ACC112 (cell line): Measurements from ENCODE around the gene GRB10.
"Not testable (repeated sequence)": the region's sequence is repeated elsewhere in the genome, so short reads cannot be mapped to it uniquely, and the experiment has no call there.

ENCODE experiments used
- H2AFZ ChIP-seq: fragments of 200-600 bp; sonication (generic); one replicate; pipeline ENCODE4 v1.6.0; 2017; ENCODE audit warnings: antibody characterized with exemption, low read length; ENCODE audit not compliant: unreplicated experiment
- H3K27ac ChIP-seq: fragments of 200-600 bp; sonication (generic); 2 replicates; pipeline ENCODE4 v1.5.1; 2014; ENCODE audit warnings: low read depth, mild to moderate bottlenecking, antibody characterized with exemption, low read length, moderate library complexity
- H3K27me3 ChIP-seq: fragments of 200-600 bp; sonication (generic); 2 replicates; pipeline ENCODE4 v1.6.1; 2014; ENCODE audit warnings: mild to moderate bottlenecking, antibody characterized with exemption, low read length, moderate library complexity, mixed read lengths; ENCODE audit not compliant: insufficient read depth
- H3K36me3 ChIP-seq: fragments of 200-600 bp; sonication (generic); 2 replicates; pipeline ENCODE4 v1.6.1; 2016; ENCODE audit warnings: mild to moderate bottlenecking, antibody characterized with exemption, low read length, moderate library complexity, mixed read lengths; ENCODE audit not compliant: insufficient read depth
- H3K4me1 ChIP-seq: fragments of 200-600 bp; sonication (generic); one replicate; pipeline ENCODE4 v1.6.1; 2016; ENCODE audit warnings: low read length, mixed read lengths; ENCODE audit not compliant: insufficient read depth, unreplicated experiment, control insufficient read depth
- H3K4me3 ChIP-seq: fragments of 200-600 bp; sonication (generic); 2 replicates; pipeline ENCODE4 v1.5.1; 2014; ENCODE audit warnings: mild to moderate bottlenecking, low read depth, low read length
- H3K79me2 ChIP-seq: fragments of 200-600 bp; sonication (generic); one replicate; pipeline ENCODE4 v1.6.0; 2016; ENCODE audit warnings: low read length; ENCODE audit not compliant: control insufficient read depth, unreplicated experiment, insufficient read depth

GRB10 gene

DNA sequence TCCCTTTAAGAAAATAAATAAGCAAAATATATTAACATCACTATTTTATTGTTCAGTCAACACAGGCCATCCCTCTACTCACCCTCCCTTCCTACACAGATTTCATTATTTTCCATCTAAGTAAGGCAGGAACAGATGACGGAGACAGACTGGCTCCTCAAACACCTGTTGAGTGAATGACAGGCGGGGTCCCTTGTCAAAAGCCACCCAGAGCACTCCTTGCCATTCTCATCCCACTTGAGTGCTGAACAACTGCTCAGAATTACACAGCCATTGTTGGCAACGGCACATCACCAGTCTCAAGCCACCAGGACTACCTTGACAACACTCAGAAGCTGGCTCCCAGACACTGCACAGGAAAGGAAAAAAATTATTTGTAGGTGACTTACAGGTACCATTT is 3.3 kb downstream of the GRB10 start:
- no peak overlapping the region for H3K27ac ChIP-seq
- H3K27me3 ChIP-seq = no peaks in the 10 kb centered on the region
- H3K4me3 ChIP-seq = no peak overlapping the region
- peaks cover 91% of the 10 kb centered on the region for H3K79me2 ChIP-seq
- H3K4me1 ChIP-seq = no peaks in the 10 kb centered on the region
- peaks cover 6% of the 10 kb centered on the region; the same call in 1 of the 2 replicates for H3K36me3 ChIP-seq
- H2AFZ ChIP-seq = no peak overlapping the region

DNA sequence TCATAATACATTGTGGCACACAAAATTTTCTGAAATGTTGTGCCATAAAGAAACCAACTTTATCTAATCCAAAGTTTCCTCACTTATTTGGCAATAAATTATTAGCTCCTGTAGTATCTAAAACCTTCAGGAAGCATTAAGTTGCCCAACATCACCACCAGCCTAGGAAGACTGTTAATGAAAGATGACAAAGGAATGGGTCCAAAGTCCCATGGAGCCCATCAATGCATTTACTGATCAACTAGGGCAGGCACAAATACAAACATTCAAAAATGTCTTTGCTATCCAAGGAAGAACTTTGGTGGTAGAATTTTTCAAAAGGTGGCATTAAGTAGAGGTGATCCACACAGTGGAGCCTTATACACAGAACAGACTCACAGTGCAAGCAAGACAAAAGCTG is 4.5 kb downstream of the GRB10 start:
- Histone ChIP-seq H3K27ac (no peak overlapping the region), H3K79me2 (peaks cover 86% of the 10 kb centered on the region), H2AFZ (no peak overlapping the region)

DNA sequence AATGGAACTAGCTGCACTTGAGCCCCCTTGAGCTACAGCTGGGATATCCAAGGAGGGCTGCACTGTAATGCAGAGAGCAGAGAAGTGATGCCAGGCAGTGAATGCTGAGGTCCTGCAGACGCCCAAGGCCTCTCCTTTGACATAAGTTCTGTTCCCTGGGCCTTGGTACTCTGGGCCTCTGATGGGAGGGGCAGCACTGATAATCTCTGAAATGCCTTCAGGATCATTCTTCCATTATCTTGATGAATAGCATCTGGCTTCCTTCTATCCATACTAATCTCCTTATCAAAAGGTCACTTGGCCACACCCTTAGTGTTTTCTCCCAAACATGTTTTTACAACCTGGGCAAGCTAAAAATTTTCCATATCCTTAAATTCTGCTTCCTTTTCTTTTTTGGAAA is 6.9 kb downstream of the GRB10 start:
- H2AFZ ChIP-seq = no peak overlapping the region
- no peaks in the 10 kb centered on the region for H3K27me3 ChIP-seq
- peaks cover 6% of the 10 kb centered on the region; the same call in 1 of the 2 replicates for H3K36me3 ChIP-seq
- H3K27ac ChIP-seq = no peak overlapping the region
- no peaks in the 10 kb centered on the region for H3K4me1 ChIP-seq
- peaks cover 86% of the 10 kb centered on the region for H3K79me2 ChIP-seq
- no peak overlapping the region for H3K4me3 ChIP-seq

More for the DNA sequence above, 4.5 kb downstream of the GRB10 start:
- Histone ChIP-seq H3K27me3 (no peaks in the 10 kb centered on the region), H3K4me3 (no peak overlapping the region), H3K36me3 (peaks cover 6% of the 10 kb centered on the region; the same call in 1 of the 2 replicates), H3K4me1 (no peaks in the 10 kb centered on the region)

DNA sequence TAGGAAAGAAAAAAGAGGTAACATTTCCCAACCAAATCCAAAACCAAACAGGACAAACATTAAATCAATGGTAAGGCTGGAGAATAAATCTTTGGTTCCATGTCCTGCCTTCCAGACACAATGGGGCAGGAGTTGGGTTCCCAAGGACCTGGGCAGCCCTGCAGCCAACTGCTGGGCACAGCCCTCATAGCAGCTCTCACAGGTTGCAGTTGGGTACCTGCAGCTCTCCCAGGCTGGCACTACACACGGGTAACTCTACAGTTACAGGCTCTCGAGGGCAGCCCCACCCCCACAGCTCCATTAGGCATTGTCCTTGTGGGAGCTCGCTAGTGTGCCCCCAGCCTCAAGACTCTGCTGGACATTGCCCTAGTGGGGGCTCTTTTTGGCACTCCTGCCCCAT is 7.5 kb downstream of the GRB10 start:
- Histone ChIP-seq H2AFZ (no peak overlapping the region), H3K27ac (no peak overlapping the region), H3K27me3 (no peaks in the 10 kb centered on the region), H3K4me3 (no peak overlapping the region), H3K36me3 (peaks cover 6% of the 10 kb centered on the region; the same call in 1 of the 2 replicates), H3K79me2 (peaks cover 83% of the 10 kb centered on the region), H3K4me1 (no peaks in the 10 kb centered on the region)

DNA sequence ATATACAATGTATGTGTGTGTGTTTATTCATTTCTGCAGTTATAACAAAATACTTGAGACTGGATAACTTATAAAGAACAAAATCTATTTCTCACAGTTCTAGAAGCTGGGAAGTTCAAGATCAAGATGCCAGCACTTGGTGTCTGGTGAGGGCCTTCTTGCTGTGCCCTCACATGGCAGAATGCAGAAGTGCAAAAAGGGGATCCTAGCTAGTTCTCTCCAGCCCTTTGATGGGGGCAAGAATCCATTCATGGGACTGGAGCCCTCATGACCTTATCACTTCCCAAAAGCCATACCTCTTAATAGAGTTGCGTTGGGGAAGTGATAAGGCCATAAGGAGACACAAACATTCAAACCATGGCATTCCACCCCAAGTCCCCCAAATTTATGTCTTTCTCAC is 8.4 kb downstream of the GRB10 start:
- no peaks in the 10 kb centered on the region for H3K4me1 ChIP-seq
- peaks cover 9% of the 10 kb centered on the region; the same call in 1 of the 2 replicates for H3K36me3 ChIP-seq
- peaks cover 83% of the 10 kb centered on the region for H3K79me2 ChIP-seq
- H2AFZ ChIP-seq = no peak overlapping the region
- no peak overlapping the region for H3K27ac ChIP-seq
- no peak overlapping the region for H3K4me3 ChIP-seq
- H3K27me3 ChIP-seq = no peaks in the 10 kb centered on the region

DNA sequence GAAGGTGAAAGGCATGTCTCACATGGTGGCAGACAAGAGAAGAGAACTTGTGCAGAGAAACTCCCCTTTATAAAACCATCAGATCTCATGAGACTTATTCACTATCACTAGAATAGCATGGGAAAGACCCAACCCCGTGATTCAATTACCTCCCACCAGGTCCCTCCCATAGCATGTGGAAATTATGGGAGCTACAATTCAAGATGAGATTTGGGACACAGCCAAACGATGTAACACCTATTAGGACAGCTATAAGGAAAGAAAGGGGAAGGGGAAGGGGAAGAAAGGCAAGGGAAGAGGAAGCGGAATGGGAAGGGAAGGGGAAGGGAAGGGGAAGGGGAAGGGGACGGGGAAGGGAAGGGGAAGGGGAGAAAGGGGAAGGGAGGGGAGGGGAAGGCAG is 9.6 kb downstream of the GRB10 start:
- H3K4me1 ChIP-seq, H3K27me3 ChIP-seq, H2AFZ ChIP-seq, H3K36me3 ChIP-seq, H3K4me3 ChIP-seq, H3K27ac ChIP-seq: not testable (repeated sequence)
- peaks cover 85% of the 10 kb centered on the region for H3K79me2 ChIP-seq

DNA sequence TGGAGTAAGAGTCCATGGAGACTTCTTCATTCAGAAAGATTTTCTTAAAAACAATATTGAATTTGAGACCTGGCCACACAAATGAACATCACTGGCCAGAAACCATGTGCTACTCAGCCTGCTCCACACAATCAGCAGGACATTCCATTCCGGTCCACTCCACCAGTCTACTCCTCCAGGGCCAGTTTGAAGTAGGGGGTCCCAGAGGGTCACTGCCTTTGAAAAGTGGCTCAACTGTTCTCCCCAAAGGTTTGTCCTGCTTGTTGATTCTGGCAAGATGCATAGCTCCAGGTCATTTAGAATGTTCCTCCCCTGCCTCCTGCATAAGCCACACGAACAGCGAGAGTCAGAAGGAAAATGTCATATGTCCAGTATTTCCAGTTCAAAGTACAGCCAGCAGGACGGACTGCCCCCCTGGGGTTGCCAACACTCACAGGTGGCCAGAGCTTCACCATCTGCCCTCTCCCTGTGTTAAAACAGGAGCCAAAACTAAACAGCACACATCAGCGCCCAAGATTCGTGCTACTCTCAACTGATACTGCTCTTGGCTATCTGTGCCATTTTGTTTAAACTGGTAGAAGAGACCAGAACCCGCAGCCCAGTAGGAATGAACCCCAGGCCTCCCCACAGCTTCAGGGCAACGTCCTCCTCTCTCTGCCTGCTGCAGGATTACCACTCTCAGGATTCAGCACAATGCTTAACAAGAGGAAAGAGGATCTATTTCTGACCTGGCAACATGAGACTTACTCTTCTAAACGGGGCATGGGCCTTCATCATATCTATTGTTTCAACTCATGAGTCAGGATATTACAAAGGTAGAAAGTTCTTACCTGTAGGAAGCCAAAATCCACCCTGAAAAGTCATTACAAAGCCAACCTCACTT is 11.3 kb downstream of the GRB10 start:
- Histone ChIP-seq H3K4me3 (no peak overlapping the region), H3K79me2 (peaks cover 88% of the 10 kb centered on the region), H3K4me1 (no peaks in the 10 kb centered on the region)

DNA sequence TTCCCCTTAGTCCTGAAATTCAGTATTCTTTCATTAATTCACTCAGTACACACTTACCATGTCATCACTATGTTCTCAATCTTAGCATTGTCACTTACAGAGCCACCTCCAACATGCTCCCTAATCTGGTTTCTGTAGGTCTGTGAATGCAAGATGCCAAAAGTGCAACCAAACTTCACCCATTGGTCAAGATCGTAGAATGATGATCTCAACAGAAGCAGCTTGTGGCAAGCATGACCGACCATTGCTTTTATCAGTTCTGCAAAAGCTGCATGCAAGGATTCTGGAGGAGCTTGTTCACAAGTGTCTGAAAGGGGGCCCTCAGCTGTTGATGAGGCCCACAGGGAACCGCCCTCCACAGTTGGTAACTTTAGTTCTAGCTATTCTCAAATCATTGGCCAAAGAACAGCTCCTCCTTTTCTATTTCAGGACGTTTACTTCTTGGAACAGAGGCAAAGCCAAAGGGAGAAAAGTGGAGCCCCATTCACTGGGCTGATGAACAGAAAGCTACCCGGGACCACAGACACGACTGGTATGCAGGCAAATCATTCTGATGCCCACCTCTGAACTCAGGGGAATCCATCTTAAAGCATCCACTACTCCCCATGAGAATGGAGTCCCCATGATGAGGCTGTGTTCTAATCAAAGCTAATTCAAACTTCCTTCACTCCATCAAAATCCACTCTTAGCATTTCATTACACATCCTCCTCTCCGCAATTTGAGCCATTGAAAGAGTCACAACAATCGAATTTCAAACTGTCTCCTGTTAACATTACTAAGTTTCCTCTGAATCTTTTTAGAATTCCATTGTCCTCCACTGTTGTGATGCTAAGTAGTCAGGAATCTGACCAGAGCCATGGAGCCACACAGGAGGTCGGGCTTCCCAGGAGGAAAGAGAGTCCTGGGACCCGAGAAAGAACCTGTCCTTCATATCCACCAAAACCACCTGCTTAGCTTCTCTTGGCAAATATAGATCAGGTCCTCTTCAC is 13.9 kb downstream of the GRB10 start:
- no peaks in the 10 kb centered on the region for H3K4me1 ChIP-seq
- no peaks in the 10 kb centered on the region for H3K27me3 ChIP-seq
- no peak overlapping the region for H2AFZ ChIP-seq
- H3K79me2 ChIP-seq = peaks cover 88% of the 10 kb centered on the region
- no peak overlapping the region for H3K27ac ChIP-seq
- no peak overlapping the region for H3K4me3 ChIP-seq
- H3K36me3 ChIP-seq = peaks cover 4% of the 10 kb centered on the region; the same call in 1 of the 2 replicates

More for the DNA sequence above, 11.3 kb downstream of the GRB10 start:
- Histone ChIP-seq H3K27me3 (no peaks in the 10 kb centered on the region), H2AFZ (no peak overlapping the region), H3K27ac (no peak overlapping the region), H3K36me3 (peaks cover 4% of the 10 kb centered on the region; the same call in 1 of the 2 replicates)

DNA sequence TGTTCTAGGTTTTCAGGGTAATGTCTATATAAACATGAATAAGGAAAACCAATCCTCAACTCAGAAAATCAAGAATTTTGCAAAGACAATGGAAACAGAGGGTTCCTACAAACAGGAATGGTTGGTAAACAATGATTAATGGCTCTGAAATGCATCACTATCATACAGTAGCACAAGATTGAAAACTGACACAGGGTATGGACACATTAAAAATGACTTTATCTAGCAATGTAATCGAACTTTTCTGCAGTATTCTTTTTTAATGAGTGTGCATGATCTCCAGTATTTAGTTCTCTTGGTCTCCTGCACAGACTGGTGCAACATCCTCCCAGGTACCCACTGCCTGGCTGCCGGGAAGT is 15.9 kb downstream of the GRB10 start:
- H3K79me2 ChIP-seq = peaks cover 91% of the 10 kb centered on the region
- no peaks in the 10 kb centered on the region for H3K27me3 ChIP-seq
- H3K27ac ChIP-seq = no peak overlapping the region
- peaks cover 4% of the 10 kb centered on the region; the same call in 1 of the 2 replicates for H3K36me3 ChIP-seq
- H3K4me1 ChIP-seq = no peaks in the 10 kb centered on the region
- no peak overlapping the region for H2AFZ ChIP-seq
- no peak overlapping the region for H3K4me3 ChIP-seq

DNA sequence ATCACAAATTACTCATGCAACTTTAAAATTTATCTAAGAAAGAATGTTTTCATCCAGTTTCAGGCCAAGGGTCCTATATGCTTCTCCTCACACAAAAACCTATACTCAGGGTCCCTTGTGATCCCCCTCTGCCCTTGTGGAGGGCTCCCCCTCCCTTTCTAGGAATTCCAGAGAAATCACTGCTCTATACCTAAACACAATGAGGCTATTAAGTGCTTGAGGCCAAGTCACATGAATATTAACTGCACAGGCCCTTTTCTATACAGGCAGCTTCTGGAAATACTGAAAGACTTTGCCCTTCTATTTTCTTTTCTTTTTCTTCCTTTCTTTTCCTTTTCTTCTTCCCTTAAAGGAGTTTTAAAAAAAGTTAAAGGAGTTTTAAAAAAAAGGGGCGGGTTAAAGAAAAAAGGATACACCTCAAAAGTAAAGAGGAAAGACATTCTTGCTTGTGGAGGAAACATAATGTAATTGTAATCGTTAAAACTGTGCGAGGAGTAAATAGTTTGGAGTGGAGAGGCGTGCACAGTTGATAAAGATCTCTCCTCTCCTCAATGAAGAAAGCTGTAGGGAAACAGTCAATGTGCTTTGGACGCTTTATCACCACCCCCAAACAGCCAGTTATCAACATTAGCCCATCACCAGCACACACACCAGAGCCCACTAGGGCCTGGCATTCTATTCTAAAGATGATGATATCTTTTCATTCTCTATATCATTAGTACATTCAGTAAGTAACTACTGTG is 16.4 kb downstream of the GRB10 start:
- peaks cover 91% of the 10 kb centered on the region for H3K79me2 ChIP-seq
- peaks cover 4% of the 10 kb centered on the region; the same call in 1 of the 2 replicates for H3K36me3 ChIP-seq
- H3K4me1 ChIP-seq = no peaks in the 10 kb centered on the region
- no peaks in the 10 kb centered on the region for H3K27me3 ChIP-seq
- no peak overlapping the region for H3K27ac ChIP-seq
- H3K4me3 ChIP-seq = no peak overlapping the region
- no peak overlapping the region for H2AFZ ChIP-seq
